Mesodermal cell (in vitro differentiated cells): ENCODE data around the gene C19orf33. TPM values are rescaled to one million over a fixed set of nuclear protein-coding genes. Genes with fewer than 3 reads are reported as not detected.
"Not testable (repeated sequence)": the region's sequence is repeated elsewhere in the genome, so short reads cannot be mapped to it uniquely, and the experiment has no call there.

Experiments used
- H3K27ac ChIP-seq: 2 replicates; pipeline ENCODE4 v1.7.0; 2013; ENCODE audit warnings: mild to moderate bottlenecking, low read depth, low read length, moderate library complexity; ENCODE audit not compliant: severe bottlenecking
- H3K36me3 ChIP-seq: 2 replicates; pipeline ENCODE4 v1.7.1; 2013; ENCODE audit warnings: mild to moderate bottlenecking, low read length, moderate library complexity; ENCODE audit not compliant: control insufficient read depth, insufficient read depth
- H3K4me1 ChIP-seq: one replicate; pipeline ENCODE4 v1.7.1; 2013; ENCODE audit warnings: mild to moderate bottlenecking, low read length; ENCODE audit not compliant: insufficient read depth, control insufficient read depth, poor library complexity, severe bottlenecking
- H3K4me3 ChIP-seq: 2 replicates; pipeline ENCODE4 v1.7.0; 2013; ENCODE audit warnings: low read length, control low read depth, mild to moderate bottlenecking; ENCODE audit not compliant: insufficient read depth, poor library complexity, severe bottlenecking; ENCODE audit errors: extremely low read depth
- H3K9me3 ChIP-seq: 2 replicates; pipeline ENCODE4 v1.7.1; 2013; ENCODE audit warnings: mild to moderate bottlenecking, low read length, moderate library complexity; ENCODE audit not compliant: control insufficient read depth
- WGBS, 2 experiments: methylation state at CpG; one replicate each; pipeline ENCODE4 v1.1.5; 2013; ENCODE audit warnings: missing lambda C conversion rate in 2 of 2; ENCODE audit not compliant: insufficient coverage in 2 of 2; 5-methylcytosine and 5-hydroxymethylcytosine counted together
- polyA plus RNA-seq, 2 experiments: library from polyadenylated mRNA; stranded (reverse); fragments of 50-300 nt; gene quantifications; one replicate each; pipeline ENCODE4 v1.2.3, GENCODE V29; 2013

Gene C19orf33
- not detected for polyA plus RNA-seq (2013, experiment 1 of 2)
- not detected for polyA plus RNA-seq (2013, experiment 2 of 2)

- peaks cover 29% of the 10 kb centered on the region for H3K36me3 ChIP-seq
- no peak within 1 kb of the TSS for H3K4me3 ChIP-seq
- no peaks in the 10 kb centered on the region for H3K9me3 ChIP-seq
- H3K27ac ChIP-seq: no peak within 1 kb of the TSS
- WGBS, 2 experiments: 93% methylated on average over 20 to 22 of the region's 28 CpGs
- H3K4me1 ChIP-seq: peaks cover 24% of the 10 kb centered on the region
Measured at GRCh38 chr19:38303517-38304351, at the start of gene C19orf33. TSS of gene C19orf33 (plus strand) at chr19:38304251. CDS start at chr19:38304262, 11 bp downstream.

- Histone ChIP-seq H3K36me3 (no peaks in the 10 kb centered on the region), H3K9me3 (no peaks in the 10 kb centered on the region), H3K4me3 (peak overlapping the region; percentile 46), H3K4me1 (peaks cover 24% of the 10 kb centered on the region), H3K27ac (peak overlapping the region; percentile 53)
- WGBS, 2 experiments: 66 to 67% methylated on average over 15 to 17 of the region's 17 CpGs
Measured at GRCh38 chr19:38255383-38256014, 48.6 kb upstream of the C19orf33 start.

GRCh38 chr19:38261942-38262341 is 42.1 kb upstream of the C19orf33 start:
- H3K4me1 ChIP-seq: peaks cover 12% of the 10 kb centered on the region
- H3K27ac ChIP-seq, H3K9me3 ChIP-seq, H3K36me3 ChIP-seq, H3K4me3 ChIP-seq: not testable (repeated sequence)
- 90 to 96% methylated on average over 7 to 10 of the region's 12 CpGs for WGBS, 2 experiments

GRCh38 chr19:38262585-38263268 is 41.3 kb upstream of the C19orf33 start:
- H3K4me1 ChIP-seq: peaks cover 20% of the 10 kb centered on the region
- no peaks in the 10 kb centered on the region for H3K9me3 ChIP-seq
- no peak overlapping the region for H3K27ac ChIP-seq
- 93 to 98% methylated on average over 4 to 5 of the region's 7 CpGs for WGBS, 2 experiments
- no peak overlapping the region for H3K4me3 ChIP-seq
- no peaks in the 10 kb centered on the region for H3K36me3 ChIP-seq

GRCh38 chr19:38263689-38264485 is 40.2 kb upstream of the C19orf33 start:
- no peak overlapping the region for H3K27ac ChIP-seq
- WGBS, 2 experiments: 10 to 11% methylated on average over 21 to 34 of the region's 34 CpGs
- H3K9me3 ChIP-seq: no peaks in the 10 kb centered on the region
- peaks cover 25% of the 10 kb centered on the region for H3K4me1 ChIP-seq
- peak overlapping the region; percentile 52 for H3K4me3 ChIP-seq
- H3K36me3 ChIP-seq: no peaks in the 10 kb centered on the region

- Histone ChIP-seq H3K4me3 (peak within 1 kb of the TSS; percentile 52), H3K27ac (no peak within 1 kb of the TSS), H3K4me1 (peaks cover 25% of the 10 kb centered on the region), H3K36me3 (no peaks in the 10 kb centered on the region), H3K9me3 (no peaks in the 10 kb centered on the region)
- WGBS, 2 experiments: 3 to 4% methylated on average over 49 to 68 of the region's 78 CpGs
Measured at GRCh38 chr19:38264486-38265212, 39.4 kb upstream of the C19orf33 start, which contains the start of gene SPINT2. TSS of gene SPINT2 (plus strand) at chr19:38264573. CDS start at chr19:38264893, 320 bp downstream.

GRCh38 chr19:38265213-38265861 is 38.7 kb upstream of the C19orf33 start:
- 48 to 54% methylated on average over 12 to 13 of the region's 14 CpGs for WGBS, 2 experiments
- H3K27ac ChIP-seq: no peak overlapping the region

GRCh38 chr19:38265921-38266429 is 38.1 kb upstream of the C19orf33 start:
- H3K27ac ChIP-seq: no peak overlapping the region
- H3K4me1 ChIP-seq: peaks cover 34% of the 10 kb centered on the region
- H3K9me3 ChIP-seq: no peaks in the 10 kb centered on the region
- peak overlapping the region; percentile 14 for H3K4me3 ChIP-seq
- 90 to 94% methylated on average over 11 of the region's 12 CpGs for whole genome bisulfite sequencing, 2 experiments
- H3K36me3 ChIP-seq: no peaks in the 10 kb centered on the region

More at GRCh38 chr19:38265213-38265861, 38.7 kb upstream of the C19orf33 start:
- H3K36me3 ChIP-seq: no peaks in the 10 kb centered on the region
- H3K4me1 ChIP-seq: peaks cover 28% of the 10 kb centered on the region
- peak overlapping the region; percentile 52 for H3K4me3 ChIP-seq
- H3K9me3 ChIP-seq: no peaks in the 10 kb centered on the region

- H3K9me3 ChIP-seq: no peaks in the 10 kb centered on the region
- H3K4me1 ChIP-seq: peaks cover 37% of the 10 kb centered on the region
- no peaks in the 10 kb centered on the region for H3K36me3 ChIP-seq
- peak overlapping the region; percentile 69 for H3K27ac ChIP-seq
- peak overlapping the region; percentile 5 for H3K4me3 ChIP-seq
- WGBS, 2 experiments: 69 to 76% methylated on average over 10 to 12 of the region's 12 CpGs
Measured at GRCh38 chr19:38266981-38267597, 37.0 kb upstream of the C19orf33 start.
